ENCODE measurements around the gene CHRNB1. TPM values are rescaled to one million over a fixed set of nuclear protein-coding genes. Genes with fewer than 3 reads are reported as not detected.

Gene CHRNB1, protein sequence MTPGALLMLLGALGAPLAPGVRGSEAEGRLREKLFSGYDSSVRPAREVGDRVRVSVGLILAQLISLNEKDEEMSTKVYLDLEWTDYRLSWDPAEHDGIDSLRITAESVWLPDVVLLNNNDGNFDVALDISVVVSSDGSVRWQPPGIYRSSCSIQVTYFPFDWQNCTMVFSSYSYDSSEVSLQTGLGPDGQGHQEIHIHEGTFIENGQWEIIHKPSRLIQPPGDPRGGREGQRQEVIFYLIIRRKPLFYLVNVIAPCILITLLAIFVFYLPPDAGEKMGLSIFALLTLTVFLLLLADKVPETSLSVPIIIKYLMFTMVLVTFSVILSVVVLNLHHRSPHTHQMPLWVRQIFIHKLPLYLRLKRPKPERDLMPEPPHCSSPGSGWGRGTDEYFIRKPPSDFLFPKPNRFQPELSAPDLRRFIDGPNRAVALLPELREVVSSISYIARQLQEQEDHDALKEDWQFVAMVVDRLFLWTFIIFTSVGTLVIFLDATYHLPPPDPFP
- 11.9 TPM for total RNA-seq
- 19.3 TPM for polyA plus RNA-seq (ENCODE audit: insufficient read depth, low read depth, low replicate concordance)
- long read RNA-seq, donor 1: 0 reads
- long read RNA-seq, donor 2: 0 reads
- long read RNA-seq, donor 3, partial matches to known transcripts: 0 of 3 reads
- long read RNA-seq, donor 3, other reads (novel, unspliced or antisense): 0 of 3 reads
- long read RNA-seq, donor 4, partial matches to known transcripts: 0 of 1 reads
- long read RNA-seq, donor 4, other reads (novel, unspliced or antisense): 0 of 1 reads
- long read RNA-seq, donor 5: 0 reads
- long read RNA-seq, donor 6, partial matches to known transcripts: 0 of 2 reads
- long read RNA-seq, donor 6, other reads (novel, unspliced or antisense): 0 of 2 reads
- long read RNA-seq, donor 7, partial matches to known transcripts: 1 of 6 reads
- long read RNA-seq, donor 7, other reads (novel, unspliced or antisense): 2 of 6 reads
- long read RNA-seq, donor 8, partial matches to known transcripts: 0 of 3 reads
- long read RNA-seq, donor 8, other reads (novel, unspliced or antisense): 0 of 3 reads
- long read RNA-seq, donor 9, partial matches to known transcripts: 0 of 2 reads
- long read RNA-seq, donor 9, other reads (novel, unspliced or antisense): 0 of 2 reads
- long read RNA-seq, donor 10, partial matches to known transcripts: 0 of 3 reads
- long read RNA-seq, donor 10, other reads (novel, unspliced or antisense): 0 of 3 reads

DNA sequence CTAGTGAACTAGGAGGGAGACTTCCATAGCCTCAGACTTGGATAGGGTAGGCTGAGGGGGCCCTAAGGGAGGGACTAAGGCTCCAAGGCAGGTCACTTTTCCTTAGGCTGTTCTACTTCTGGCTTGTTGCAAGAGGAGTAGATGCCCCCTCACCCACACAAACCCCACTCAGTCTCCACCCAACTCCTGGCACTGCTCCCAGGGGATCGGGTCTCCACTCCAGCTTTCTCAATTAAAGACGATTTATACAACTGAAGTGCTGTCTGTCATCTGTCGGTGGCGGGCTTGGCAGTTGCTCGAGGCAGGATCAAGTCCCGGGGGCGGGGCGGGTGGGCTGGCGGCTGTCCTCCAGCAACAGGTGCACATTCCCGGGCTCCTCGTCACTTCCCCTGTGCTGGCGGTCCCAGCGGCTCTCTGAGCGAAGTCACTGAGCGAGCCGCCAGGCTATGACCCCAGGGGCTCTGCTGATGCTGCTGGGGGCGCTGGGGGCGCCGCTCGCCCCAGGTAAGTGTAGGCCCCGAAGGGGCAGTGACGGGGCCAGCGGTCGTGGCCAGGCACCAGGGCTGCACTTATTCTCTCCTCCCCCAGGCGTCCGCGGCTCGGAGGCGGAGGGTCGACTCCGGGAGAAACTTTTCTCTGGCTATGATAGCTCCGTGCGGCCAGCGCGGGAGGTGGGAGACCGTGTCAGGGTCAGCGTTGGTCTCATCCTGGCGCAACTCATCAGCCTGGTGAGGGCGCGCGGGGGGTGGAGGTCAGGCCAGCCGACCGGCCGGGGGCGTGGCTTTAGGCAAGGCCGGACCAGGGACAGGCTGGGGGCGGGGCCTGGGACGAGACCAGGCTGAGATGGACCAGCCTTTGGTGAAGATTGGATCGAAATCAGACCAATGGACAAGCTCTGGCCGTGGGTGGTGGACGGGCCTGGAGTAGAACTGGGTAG is at the start of gene CHRNB1:
CHRNB1 (plus strand) TSS at position 380 of the 937 bp plus-strand sequence; CDS start at position 447, 67 bp downstream.
- Histone ChIP-seq H3K4me1 (ENCODE audit: control insufficient read depth in 2 of 3, insufficient read depth in 2 of 3, low read depth in 1 of 3, low read length in 3 of 3) (peaks cover 0 to 9% (median 7%) of the 10 kb centered on the region in 3 donors), H3K9ac (ENCODE audit: low read length in 3 of 3) (peak within 1 kb of the TSS in 2 of 3 donors; percentile 12 to 24), H3K27ac (ENCODE audit: low read depth in 2 of 2, low read length in 2 of 2) (peak within 1 kb of the TSS; percentile 8 to 43), H3K27me3 (ENCODE audit: control insufficient read depth, insufficient read depth, low read length) (peaks cover 8% of the 10 kb centered on the region), H3K36me3 (ENCODE audit: control insufficient read depth in 2 of 3, insufficient read depth in 3 of 3, low read length in 3 of 3) (no peaks in the 10 kb centered on the region), H3K9me3 (ENCODE audit: control insufficient read depth in 2 of 3, insufficient read depth in 1 of 3, low read length in 3 of 3) (no peaks in the 10 kb centered on the region), H3K4me3 (ENCODE audit: low read length in 3 of 3) (peak within 1 kb of the TSS; percentile 20 to 52 (median 42))
- FAIRE-seq: no peak
- TF ChIP-seq CTCF (IDR thresholded peaks at IDR 0.05; ENCODE audit: borderline replicate concordance, extremely low read depth, insufficient read depth): peak; percentile 2
- DNase-seq: peak; percentile 60 to 93 (median 75)
- intact Hi-C loops (cut with DNase I): no loop called here

DNA sequence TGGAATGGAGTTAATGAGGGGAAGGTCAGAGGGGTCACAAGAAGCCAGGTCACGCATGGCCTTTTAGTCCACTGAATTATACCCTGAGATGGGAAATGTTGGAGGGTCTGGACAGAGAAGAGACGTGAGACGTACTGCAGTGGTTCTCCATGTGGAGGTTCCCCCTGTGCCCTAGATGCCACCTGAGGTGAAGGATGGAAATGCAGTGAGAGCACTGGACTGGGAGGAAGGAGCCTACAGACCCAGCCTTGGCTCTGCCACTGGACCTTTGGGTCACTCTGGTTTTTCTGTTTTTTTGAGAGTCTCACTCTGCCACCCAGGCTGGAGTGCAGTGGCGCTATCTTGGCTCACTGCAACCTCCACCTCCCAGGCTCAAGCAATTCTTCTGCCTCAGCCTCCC is 48.7 kb upstream of the CHRNB1 start:
- intact Hi-C loops (cut with DNase I): no loop called here
- FAIRE-seq: no peak

More for the DNA sequence above, 48.7 kb upstream of the CHRNB1 start:
- H3K27me3 ChIP-seq (ENCODE audit: control insufficient read depth, insufficient read depth, low read length): no peaks in the 10 kb centered on the region
- no peak overlapping the region for H3K9ac ChIP-seq (ENCODE audit: low read length in 3 of 3)
- no peak for TF ChIP-seq CTCF (IDR thresholded peaks at IDR 0.05; ENCODE audit: borderline replicate concordance, extremely low read depth, insufficient read depth)
- H3K36me3 ChIP-seq (ENCODE audit: control insufficient read depth in 2 of 3, insufficient read depth in 3 of 3, low read length in 3 of 3): peaks cover 0 to 3% (median 0%) of the 10 kb centered on the region in 3 donors
- DNase-seq: peak in 1 of 5 donors; percentile 42
- no peaks in the 10 kb centered on the region for H3K9me3 ChIP-seq (ENCODE audit: control insufficient read depth in 2 of 3, insufficient read depth in 1 of 3, low read length in 3 of 3)
- peaks cover 0 to 8% (median 0%) of the 10 kb centered on the region in 3 donors for H3K4me1 ChIP-seq (ENCODE audit: control insufficient read depth in 2 of 3, insufficient read depth in 2 of 3, low read depth in 1 of 3, low read length in 3 of 3)
- H3K4me3 ChIP-seq (ENCODE audit: low read length in 3 of 3): no peak overlapping the region
- no peak overlapping the region for H3K27ac ChIP-seq (ENCODE audit: low read depth in 2 of 2, low read length in 2 of 2)

Measured in kidney (tissue), 22 donors.